Activated CD8-positive, alpha-beta T cell treated with anti-CD3 and anti-CD28 coated beads for 36 hours (primary cell): Measurements from ENCODE around the gene PEAR1. TPM values are rescaled to one million over a fixed set of nuclear protein-coding genes. Genes with fewer than 3 reads are reported as not detected.

Experiments
- ATAC-seq: fragments of 200-7000 bp; cut with Tn5 transposase; one replicate; pipeline ENCODE4 v1.10.0; 2021; ENCODE audit warnings: mild to moderate bottlenecking, moderate library complexity
- CTCF ChIA-PET: fragments of 350-600 bp; sonication (Branson Sonifier 250); formaldehyde crosslinking; loops from one replicate; lab custom pipeline; 2021; ENCODE audit warnings: antibody characterized with exemption; lab: Charles Lee
- POLR2A ChIA-PET: fragments of 350-600 bp; sonication (Branson Sonifier 250); formaldehyde crosslinking; loops from one replicate; lab custom pipeline; 2021; ENCODE audit warnings: antibody characterized with exemption; lab: Charles Lee
- DNase-seq: peaks from one replicate; pipeline ENCODE4 v3.0.0-alpha.2; 2020
- H3K27ac Mint-ChIP-seq: one replicate; pipeline ENCODE4 v1.8.0; 2021; ENCODE audit warnings: mild to moderate bottlenecking, mixed read lengths
- H3K27me3 Mint-ChIP-seq: one replicate; pipeline ENCODE4 v1.8.0; 2021; ENCODE audit warnings: mixed read lengths
- H3K36me3 Mint-ChIP-seq: one replicate; pipeline ENCODE4 v1.8.0; 2021; ENCODE audit warnings: low read depth, mixed read lengths
- H3K4me1 Mint-ChIP-seq: one replicate; pipeline ENCODE4 v1.8.0; 2021; ENCODE audit warnings: low read depth, mixed read lengths
- H3K4me3 Mint-ChIP-seq: one replicate; pipeline ENCODE4 v1.8.0; 2021; ENCODE audit warnings: mild to moderate bottlenecking, moderate library complexity, mixed read lengths
- H3K9me3 Mint-ChIP-seq: one replicate; pipeline ENCODE4 v1.8.0; 2021; ENCODE audit warnings: mixed read lengths
- CTCF ChIP-seq: fragments of 200-600 bp; IDR thresholded peaks from one replicate; pipeline ENCODE4 v1.8.0; 2022; ENCODE audit warnings: antibody characterized with exemption, mild to moderate bottlenecking
- intact Hi-C: fragments of 100-400 bp; cut with micrococcal nuclease; formaldehyde crosslinking; loops from one replicate; pipeline ENCODE4 v1.10.0; 2022
- total RNA-seq, 2 experiments: library from RNA; stranded (reverse); gene quantifications; one replicate each; pipeline ENCODE4 v1.2.3, GENCODE V29; 2021

Gene PEAR1
- total RNA-seq, 2 experiments from 2014 or later = 0.07 TPM; not detected in 1

- no peak overlapping the region for H3K4me3 Mint-ChIP-seq
- CTCF ChIA-PET = interaction anchor here (1.1 kb wide), 1 partner anchor 135 kb away, joined by 3 read pairs; no protein-coding TSS in a partner anchor
- no peaks in the 10 kb centered on the region for H3K27me3 Mint-ChIP-seq
- no peak for ATAC-seq
- H3K4me1 Mint-ChIP-seq = no peaks in the 10 kb centered on the region
- intact Hi-C loops = no loop called here
- H3K36me3 Mint-ChIP-seq = no peaks in the 10 kb centered on the region
- DNase-seq = no peak
- POLR2A ChIA-PET = no interaction called here
- H3K9me3 Mint-ChIP-seq = no peaks in the 10 kb centered on the region
- no peak for TF ChIP-seq CTCF
- no peak overlapping the region for H3K27ac Mint-ChIP-seq
Measured at GRCh38 chr1:156938813-156939212, 45.3 kb downstream of the PEAR1 start.

GRCh38 chr1:156939786-156940334 is 46.3 kb downstream of the PEAR1 start:
- DNase-seq (no peak), ATAC-seq (no peak)
- Mint-ChIP-seq H3K27ac (no peak overlapping the region), H3K27me3 (no peaks in the 10 kb centered on the region), H3K4me1 (no peaks in the 10 kb centered on the region), H3K9me3 (no peaks in the 10 kb centered on the region), H3K36me3 (no peaks in the 10 kb centered on the region), H3K4me3 (no peak overlapping the region)
- POLR2A ChIA-PET = interaction anchor here (1.2 kb wide), 1 partner anchor 13 kb away, joined by 4 read pairs; no protein-coding TSS in a partner anchor
- CTCF ChIA-PET = no interaction called here
- no peak for TF ChIP-seq CTCF
- intact Hi-C loops = no loop called here

DNA sequence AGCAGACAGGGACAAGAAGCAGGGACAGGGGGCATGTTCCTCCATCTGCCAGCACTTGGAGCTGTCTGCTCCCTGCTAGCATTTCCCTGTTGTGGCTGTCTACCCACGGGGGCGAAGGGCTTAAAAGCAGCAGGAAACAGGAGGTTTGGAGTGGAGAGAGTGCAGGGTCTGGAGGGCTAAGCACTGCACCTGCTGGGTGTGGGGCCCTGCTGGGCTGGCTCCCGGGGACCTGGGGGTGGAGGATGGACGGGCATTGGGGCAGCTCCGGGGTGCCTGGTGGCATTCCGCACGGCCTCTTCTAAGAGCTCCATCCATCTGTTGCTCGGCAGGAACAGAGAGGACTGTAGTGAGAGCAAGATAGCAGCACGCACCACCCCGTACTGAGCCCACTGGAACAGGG is 48.2 kb downstream of the PEAR1 start:
- Mint-ChIP-seq H3K4me1 (no peaks in the 10 kb centered on the region), H3K36me3 (no peaks in the 10 kb centered on the region), H3K27ac (no peak overlapping the region), H3K4me3 (no peak overlapping the region), H3K27me3 (no peaks in the 10 kb centered on the region), H3K9me3 (no peaks in the 10 kb centered on the region)
- TF ChIP-seq CTCF = no peak
- POLR2A ChIA-PET = no interaction called here
- CTCF ChIA-PET = no interaction called here
- ATAC-seq (no peak), DNase-seq (no peak)
- intact Hi-C loops = no loop called here

GRCh38 chr1:156942176-156942575 is 48.7 kb downstream of the PEAR1 start:
- ChIA-PET POLR2A (no interaction called here), CTCF (no interaction called here)
- Mint-ChIP-seq H3K4me1 (no peaks in the 10 kb centered on the region), H3K36me3 (no peaks in the 10 kb centered on the region), H3K27ac (no peak overlapping the region), H3K27me3 (no peaks in the 10 kb centered on the region), H3K4me3 (no peak overlapping the region), H3K9me3 (no peaks in the 10 kb centered on the region)
- no peak for TF ChIP-seq CTCF
- intact Hi-C loops = no loop called here
- DNase-seq = no peak
- ATAC-seq = no peak

DNA sequence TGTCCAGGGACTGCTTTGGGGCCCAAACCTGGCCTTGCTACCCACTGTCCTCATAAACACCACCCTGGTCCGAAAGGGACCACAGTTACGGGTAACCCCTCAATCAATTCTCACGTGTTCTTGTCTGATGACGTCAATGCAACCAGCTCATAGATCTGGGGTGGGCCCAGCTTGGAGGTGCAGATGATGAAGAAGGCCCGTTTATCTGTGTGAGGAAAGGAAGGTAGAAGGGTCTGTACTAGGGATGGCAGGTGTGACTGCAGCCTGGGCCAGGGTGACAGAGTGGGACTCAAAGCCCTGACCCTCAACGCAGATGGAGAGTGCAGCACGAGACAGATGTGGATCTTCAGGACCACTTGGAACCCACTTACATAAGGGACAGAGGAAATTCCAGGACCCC is 49.1 kb downstream of the PEAR1 start:
- no peak for TF ChIP-seq CTCF
- ChIA-PET POLR2A (no interaction called here), CTCF (no interaction called here)
- intact Hi-C loops = no loop called here
- no peaks in the 10 kb centered on the region for H3K27me3 Mint-ChIP-seq
- no peaks in the 10 kb centered on the region for H3K36me3 Mint-ChIP-seq
- H3K4me3 Mint-ChIP-seq = no peak overlapping the region
- H3K4me1 Mint-ChIP-seq = no peaks in the 10 kb centered on the region
- DNase-seq = no peak
- no peaks in the 10 kb centered on the region for H3K9me3 Mint-ChIP-seq
- no peak overlapping the region for H3K27ac Mint-ChIP-seq
- no peak for ATAC-seq
